Right ventricle myocardium superior (tissue), 1 donor: ENCODE data around the gene TNIK. TPM values are rescaled to one million over a fixed set of nuclear protein-coding genes. Genes with fewer than 3 reads are reported as not detected.
"Not testable (repeated sequence)": the region's sequence is repeated elsewhere in the genome, so short reads cannot be mapped to it uniquely, and the experiment has no call there.

ENCODE experiments used
- ATAC-seq: fragments of 200-7000 bp; cut with Tn5 transposase; one replicate; pipeline ENCODE4 v1.9.1; 2020; ENCODE audit warnings: mild to moderate bottlenecking; ENCODE audit not compliant: poor library complexity
- DNase-seq: peaks from one replicate; pipeline ENCODE4 v3.0.0-alpha.2; 2020
- intact Hi-C: fragments of 100-400 bp; cut with DNase I; formaldehyde crosslinking; loops from one replicate; pipeline ENCODE4 v1.11.2; 2022
- total RNA-seq: library from RNA; stranded (reverse); fragmentation: NEBNext Ultra II Directional; extraction: Animal tissue kit (Norgen Biotek cat#: 25700); gene quantifications from one replicate; pipeline ENCODE4 v1.2.1, GENCODE V29; 2021
- donor health status: DM: no; HTN: yes; CAD: no; lungs with severe emphysema.

The TNIK gene
- total RNA-seq, 1 donor from 2014 or later: 22.5 TPM

- DNase-seq (no peak), ATAC-seq (no peak)
- intact Hi-C loops: no loop called here
Measured at GRCh38 chr3:171435143-171435542, 25.1 kb downstream of the TNIK start.

- ATAC-seq: no peak
Measured at GRCh38 chr3:171432548-171432947, 27.7 kb downstream of the TNIK start.

GRCh38 chr3:171431550-171431949 is 28.7 kb downstream of the TNIK start:
- intact Hi-C loops: no loop called here
- DNase-seq (no peak), ATAC-seq (no peak)

More at GRCh38 chr3:171432548-171432947, 27.7 kb downstream of the TNIK start:
- no peak for DNase-seq
- intact Hi-C loops: no loop called here

- no peak for ATAC-seq
- intact Hi-C loops: no loop called here
- DNase-seq: no peak
Measured at GRCh38 chr3:171430530-171430929, 29.7 kb downstream of the TNIK start.

- ATAC-seq (no peak), DNase-seq (no peak)
- intact Hi-C loops: no loop called here
Measured at GRCh38 chr3:171429635-171430034, 30.6 kb downstream of the TNIK start.

- no peak for DNase-seq
- intact Hi-C loops: no loop called here
- ATAC-seq: no peak
Measured at GRCh38 chr3:171428892-171429291, 31.3 kb downstream of the TNIK start.

- peak; percentile 31 for ATAC-seq
- DNase-seq: no peak
- intact Hi-C loops: no loop called here
Measured at GRCh38 chr3:171428321-171428787, 31.9 kb downstream of the TNIK start.

- intact Hi-C loops: no loop called here
- ATAC-seq (no peak), DNase-seq (no peak)
Measured at GRCh38 chr3:171427771-171428320, 32.4 kb downstream of the TNIK start.

GRCh38 chr3:171424063-171424462 is 36.1 kb downstream of the TNIK start:
- intact Hi-C loops, ATAC-seq, DNase-seq: not testable (repeated sequence)

- ATAC-seq, DNase-seq, intact Hi-C loops: not testable (repeated sequence)
Measured at GRCh38 chr3:171422855-171423254, 37.4 kb downstream of the TNIK start.

GRCh38 chr3:171420667-171421066 is 39.5 kb downstream of the TNIK start:
- no peak for DNase-seq
- peak; percentile 53 for ATAC-seq
- intact Hi-C loops: no loop called here

- DNase-seq (no peak), ATAC-seq (no peak)
- intact Hi-C loops: no loop called here
Measured at GRCh38 chr3:171419457-171419856, 40.7 kb downstream of the TNIK start.

- intact Hi-C loops: no loop called here
- DNase-seq (peak; percentile 40), ATAC-seq (peak; percentile 53)
Measured at GRCh38 chr3:171417813-171418212, 42.4 kb downstream of the TNIK start.

GRCh38 chr3:171417137-171417536 is 43.1 kb downstream of the TNIK start:
- DNase-seq: no peak
- no peak for ATAC-seq
- intact Hi-C loops: no loop called here

GRCh38 chr3:171416666-171417065 is 43.5 kb downstream of the TNIK start:
- intact Hi-C loops: no loop called here
- ATAC-seq (no peak), DNase-seq (no peak)

GRCh38 chr3:171416061-171416460 is 44.1 kb downstream of the TNIK start:
- no peak for DNase-seq
- intact Hi-C loops: no loop called here
- no peak for ATAC-seq

- DNase-seq (no peak), ATAC-seq (peak; percentile 82)
- intact Hi-C loops: no loop called here
Measured at GRCh38 chr3:171415070-171415469, 45.1 kb downstream of the TNIK start.

GRCh38 chr3:171412473-171412872 is 47.7 kb downstream of the TNIK start:
- intact Hi-C loops: no loop called here
- ATAC-seq (no peak), DNase-seq (no peak)

- no peak for ATAC-seq
- DNase-seq: no peak
- intact Hi-C loops: no loop called here
Measured at GRCh38 chr3:171412054-171412453, 48.2 kb downstream of the TNIK start.

- intact Hi-C loops: no loop called here
- DNase-seq (no peak), ATAC-seq (no peak)
Measured at GRCh38 chr3:171410186-171410585, 50.0 kb downstream of the TNIK start.

- intact Hi-C loops: no loop called here
- DNase-seq (no peak), ATAC-seq (no peak)
Measured at GRCh38 chr3:171407759-171408158, 52.4 kb downstream of the TNIK start.
